HG03159 (cell line): ENCODE measurements around the gene MROH2A.
"Not testable (repeated sequence)": the region's sequence is repeated elsewhere in the genome, so short reads cannot be mapped to it uniquely, and the experiment has no call there.

Experiments used
- ATAC-seq: cut with Tn5 transposase; IDR thresholded peaks from one replicate; pipeline ENCODE4 v1.9.1; 2021; ENCODE audit warnings: mild to moderate bottlenecking, moderate library complexity; ENCODE audit not compliant: unreplicated experiment

The MROH2A gene

GRCh38 chr2:233778030-233778429, at the start of gene MROH2A:
TSS of gene MROH2A (plus strand) at chr2:233778330. CDS start at chr2:233779359, 1,029 bp downstream.
- ATAC-seq = no peak

GRCh38 chr2:233728723-233729301, 49.3 kb upstream of the MROH2A start, which contains the start of gene UGT1A3:
TSS of gene UGT1A3 (plus strand) at chr2:233729042. CDS start at chr2:233729127, 85 bp downstream.
- ATAC-seq = no peak

GRCh38 chr2:233736868-233737653, 41.1 kb upstream of the MROH2A start:
- ATAC-seq = not testable (repeated sequence)

GRCh38 chr2:233740870-233741269, 37.3 kb upstream of the MROH2A start:
- no peak for ATAC-seq

GRCh38 chr2:233743464-233744259, 34.5 kb upstream of the MROH2A start:
- ATAC-seq = no peak

- ATAC-seq = no peak
Observed at GRCh38 chr2:233745073-233745755, 32.9 kb upstream of the MROH2A start.

GRCh38 chr2:233745838-233746237, 32.3 kb upstream of the MROH2A start:
- ATAC-seq = not testable (repeated sequence)

GRCh38 chr2:233746475-233747282, 31.5 kb upstream of the MROH2A start:
- no peak for ATAC-seq

GRCh38 chr2:233747283-233747544, 30.9 kb upstream of the MROH2A start:
- no peak for ATAC-seq

- ATAC-seq = not testable (repeated sequence)
Observed at GRCh38 chr2:233750689-233751088, 27.4 kb upstream of the MROH2A start.

GRCh38 chr2:233751212-233752009, 26.7 kb upstream of the MROH2A start:
- not testable (repeated sequence) for ATAC-seq

GRCh38 chr2:233754872-233755611, 23.1 kb upstream of the MROH2A start:
- ATAC-seq = no peak

- no peak for ATAC-seq
Observed at GRCh38 chr2:233756429-233757081, 21.6 kb upstream of the MROH2A start.

GRCh38 chr2:233758141-233758540, 20.0 kb upstream of the MROH2A start:
- ATAC-seq = no peak

- ATAC-seq = no peak
Observed at GRCh38 chr2:233758849-233759248, 19.3 kb upstream of the MROH2A start.

- ATAC-seq = no peak
Observed at GRCh38 chr2:233760043-233760442, 18.1 kb upstream of the MROH2A start, which contains the start of gene UGT1A1. TSS of gene UGT1A1 (plus strand) at chr2:233760270. CDS start at chr2:233760288, 18 bp downstream.

GRCh38 chr2:233761040-233761769, 16.9 kb upstream of the MROH2A start:
- no peak for ATAC-seq

- ATAC-seq = no peak
Observed at GRCh38 chr2:233764264-233764663, 13.9 kb upstream of the MROH2A start.
